Measurements from ENCODE around the gene MIER1. TPM values are rescaled to one million over a fixed set of nuclear protein-coding genes. Genes with fewer than 3 reads are reported as not detected.

MIER1 gene
- total RNA-seq, 1 donor from 2014 or later, result 32.5 TPM

- Mint-ChIP-seq H3K27me3 (no peaks in the 10 kb centered on the region), H3K36me3 (ENCODE audit: insufficient read depth) (peaks cover 2% of the 10 kb centered on the region), H3K4me1 (ENCODE audit: low read depth) (peaks cover 29% of the 10 kb centered on the region), H3K9me3 (ENCODE audit: low read depth) (no peaks in the 10 kb centered on the region), H3K4me3 (ENCODE audit: low read depth) (no peak overlapping the region), H3K27ac (no peak overlapping the region)
- no peak for TF ChIP-seq CTCF (IDR thresholded peaks at IDR 0.05; ENCODE audit: unreplicated experiment)
- no peak for DNase-seq (ENCODE audit: low spot score, unreplicated experiment)
Observed at GRCh38 chr1:66933887-66934700, 9.3 kb downstream of the MIER1 start.

GRCh38 chr1:66937529-66938234 is 12.9 kb downstream of the MIER1 start:
- no peaks in the 10 kb centered on the region for H3K27me3 Mint-ChIP-seq
- no peak overlapping the region for H3K4me3 Mint-ChIP-seq (ENCODE audit: low read depth)
- TF ChIP-seq CTCF (IDR thresholded peaks at IDR 0.05; ENCODE audit: unreplicated experiment), result no peak
- DNase-seq (ENCODE audit: low spot score, unreplicated experiment), result no peak
- no peaks in the 10 kb centered on the region for H3K9me3 Mint-ChIP-seq (ENCODE audit: low read depth)
- H3K27ac Mint-ChIP-seq, result no peak overlapping the region
- H3K36me3 Mint-ChIP-seq (ENCODE audit: insufficient read depth), result peaks cover 2% of the 10 kb centered on the region
- peaks cover 16% of the 10 kb centered on the region for H3K4me1 Mint-ChIP-seq (ENCODE audit: low read depth)

- Mint-ChIP-seq H3K4me1 (ENCODE audit: low read depth) (peaks cover 11% of the 10 kb centered on the region), H3K27me3 (no peaks in the 10 kb centered on the region), H3K36me3 (ENCODE audit: insufficient read depth) (peaks cover 2% of the 10 kb centered on the region), H3K4me3 (ENCODE audit: low read depth) (no peak overlapping the region), H3K27ac (no peak overlapping the region), H3K9me3 (ENCODE audit: low read depth) (no peaks in the 10 kb centered on the region)
- DNase-seq (ENCODE audit: low spot score, unreplicated experiment), result no peak
- no peak for TF ChIP-seq CTCF (IDR thresholded peaks at IDR 0.05; ENCODE audit: unreplicated experiment)
Observed at GRCh38 chr1:66938613-66939012, 13.8 kb downstream of the MIER1 start.

- Mint-ChIP-seq H3K36me3 (ENCODE audit: insufficient read depth) (peaks cover 2% of the 10 kb centered on the region), H3K4me1 (ENCODE audit: low read depth) (peaks cover 4% of the 10 kb centered on the region), H3K27ac (peak overlapping the region; percentile 88), H3K27me3 (no peaks in the 10 kb centered on the region), H3K9me3 (ENCODE audit: low read depth) (no peaks in the 10 kb centered on the region), H3K4me3 (ENCODE audit: low read depth) (no peak overlapping the region)
- no peak for DNase-seq (ENCODE audit: low spot score, unreplicated experiment)
- no peak for TF ChIP-seq CTCF (IDR thresholded peaks at IDR 0.05; ENCODE audit: unreplicated experiment)
Observed at GRCh38 chr1:66940981-66941380, 16.2 kb downstream of the MIER1 start.

- H3K27me3 Mint-ChIP-seq, result no peaks in the 10 kb centered on the region
- no peak overlapping the region for H3K4me3 Mint-ChIP-seq (ENCODE audit: low read depth)
- no peak overlapping the region for H3K27ac Mint-ChIP-seq
- H3K4me1 Mint-ChIP-seq (ENCODE audit: low read depth), result peaks cover 7% of the 10 kb centered on the region
- H3K36me3 Mint-ChIP-seq (ENCODE audit: insufficient read depth), result peaks cover 9% of the 10 kb centered on the region
- no peak for DNase-seq (ENCODE audit: low spot score, unreplicated experiment)
- TF ChIP-seq CTCF (IDR thresholded peaks at IDR 0.05; ENCODE audit: unreplicated experiment), result no peak
- no peaks in the 10 kb centered on the region for H3K9me3 Mint-ChIP-seq (ENCODE audit: low read depth)
Observed at GRCh38 chr1:66943361-66943969, 18.7 kb downstream of the MIER1 start.
